ENCODE results near the gene SRSF4. TPM values are rescaled to one million over a fixed set of nuclear protein-coding genes. Genes with fewer than 3 reads are reported as not detected.
A peak's percentile ranks its signal among the peaks of the same experiment; 100 is the strongest.

Gene SRSF4
- total and polyA plus RNA-seq, 2 of the 8 experiments (the other 6 are each of a cell fraction or from before 2014, with no cell fraction given): 34.9 to 86.5 TPM

- DNase-seq (ENCODE audit: low read depth in 1 of 2, low spot score in 2 of 2): no peak
- H3K9ac ChIP-seq (replicated peaks in 1 of 4; ENCODE audit: extremely low read depth in 1 of 4, low read depth in 3 of 4, low read length in 3 of 4): no peak overlapping the region
- no peak overlapping the region for H2AK5ac ChIP-seq (ENCODE audit: low read depth, low read length)
- 83% methylated on average over 5 of the region's 6 CpGs; no CpG with 5 or more reads in 1 of the 2 experiments for WGBS, 2 experiments (ENCODE audit: extremely low coverage in 1 of 2, insufficient coverage in 1 of 2, insufficient read length in 1 of 2, insufficient replicate concordance in 2 of 2, low coverage in 1 of 2, low lambda C conversion rate in 2 of 2, missing lambda C conversion rate in 1 of 2)
- H3K4me3 ChIP-seq (ENCODE audit: extremely low read depth in 1 of 4, insufficient read depth in 2 of 4, low read depth in 3 of 4, low read length in 4 of 4): no peak overlapping the region
- H3K9me3 ChIP-seq (ENCODE audit: insufficient read depth in 2 of 2, low read depth in 1 of 2, low read length in 1 of 2): no peaks in the 10 kb centered on the region
- H2AFZ ChIP-seq (ENCODE audit: low read length): no peak overlapping the region
- no peak overlapping the region for H3K18ac ChIP-seq (ENCODE audit: extremely low read depth, low read length)
- no peak overlapping the region for H2BK20ac ChIP-seq (ENCODE audit: low read length)
- peak overlapping the region; percentile 18; the same call in 1 of the 2 replicates for H2BK12ac ChIP-seq (ENCODE audit: low read depth, low read length)
- H4K5ac ChIP-seq (ENCODE audit: insufficient read length, low read depth, low read length): no peak overlapping the region
- no peak overlapping the region for H3K23ac ChIP-seq (ENCODE audit: insufficient read length)
- no peak overlapping the region for H3K27ac ChIP-seq (ENCODE audit: low read depth, low read length)
- no peak overlapping the region for H3K4me2 ChIP-seq (ENCODE audit: insufficient read depth in 1 of 2, low read depth in 2 of 2, low read length in 2 of 2)
- H4K20me1 ChIP-seq (replicated peaks in 1 of 2; ENCODE audit: control insufficient read depth in 1 of 2, insufficient read depth in 2 of 2, low read length in 2 of 2): no peaks in the 10 kb centered on the region
- no peaks in the 10 kb centered on the region for H3K79me1 ChIP-seq (ENCODE audit: low read depth, low read length)
- H2BK120ac ChIP-seq (replicated peaks; ENCODE audit: low read depth, low read length): no peak overlapping the region
- no peak overlapping the region for H2BK5ac ChIP-seq (ENCODE audit: low read depth, low read length)
- no peak overlapping the region for H3K56ac ChIP-seq (replicated peaks; ENCODE audit: insufficient read length, low read depth, low read length)
- no peaks in the 10 kb centered on the region for H3K79me2 ChIP-seq (ENCODE audit: control insufficient read depth in 1 of 2, insufficient read depth in 2 of 2, low read length in 2 of 2)
- H3K14ac ChIP-seq (ENCODE audit: insufficient read length): no peak overlapping the region
- no peak overlapping the region for H3K4ac ChIP-seq (replicated peaks; ENCODE audit: insufficient read length, low read depth, low read length)
- no peak for FAIRE-seq
- POLR2A ChIA-PET (ENCODE audit: partially characterized antibody): interaction anchor here (0.9 to 1.4 kb wide), 2 partner anchors 12 to 27 kb away, joined by 3 read pairs; no protein-coding TSS in a partner anchor
- TF ChIP-seq TCF12 (IDR thresholded peaks at IDR 0.05; ENCODE audit: low read depth, low read length) (no peak), USF2 (IDR thresholded peaks at IDR 0.05; ENCODE audit: low read length) (no peak), RNF2 (IDR thresholded peaks at IDR 0.05; ENCODE audit: borderline replicate concordance, low read depth, low read length, missing control alignments, poor library complexity, severe bottlenecking) (no peak), POU5F1 (IDR thresholded peaks at IDR 0.05; ENCODE audit: low read depth, low read length) (no peak), RFX5 (IDR thresholded peaks at IDR 0.05; ENCODE audit: borderline replicate concordance, low read depth, low read length) (no peak), KDM5A (IDR thresholded peaks at IDR 0.05; ENCODE audit: low read length) (no peak), EGR1 (IDR thresholded peaks at IDR 0.05; ENCODE audit: borderline replicate concordance, low read depth, low read length) (no peak), RBBP5 (IDR thresholded peaks at IDR 0.05; ENCODE audit: borderline replicate concordance, low read depth, low read length) (no peak), BACH1 (IDR thresholded peaks at IDR 0.05; ENCODE audit: low read length) (no peak), JUND (IDR thresholded peaks at IDR 0.05; ENCODE audit: low read length) (no peak), CBX8 (IDR thresholded peaks at IDR 0.05; ENCODE audit: borderline replicate concordance, low read depth, low read length) (no peak)
- peaks cover 0 to 13% (median 3%) of the 10 kb centered on the region in 4 experiments; a peak in 3 of 7 replicates for H3K27me3 ChIP-seq (replicated peaks in 1 of 4; ENCODE audit: control insufficient read depth in 3 of 4, extremely low read depth in 1 of 4, insufficient read depth in 3 of 4, low read length in 3 of 4)
- peaks cover 0 to 12% (median 9%) of the 10 kb centered on the region in 4 experiments; a peak in 5 of 7 replicates for H3K4me1 ChIP-seq (replicated peaks in 1 of 4; ENCODE audit: control insufficient read depth in 3 of 4, insufficient read depth in 4 of 4, low read length in 3 of 4)
- H2BK15ac ChIP-seq (ENCODE audit: low read length): no peak overlapping the region; the same call in 1 of the 2 replicates
- H4K8ac ChIP-seq (ENCODE audit: extremely low read depth, insufficient read depth, low read length): no peak overlapping the region
- H3K23me2 ChIP-seq (ENCODE audit: low read depth, low read length): peaks cover 10% of the 10 kb centered on the region; the same call in 1 of the 2 replicates
- CTCF ChIA-PET (ENCODE audit: partially characterized antibody): interaction anchor here (0.6 to 1.4 kb wide), 6 partner anchors 12 to 247 kb away, joined by 3 to 5 read pairs (median 3); no protein-coding TSS in a partner anchor
- no peaks in the 10 kb centered on the region for H3K36me3 ChIP-seq (ENCODE audit: control insufficient read depth in 2 of 4, insufficient read depth in 4 of 4, low read length in 3 of 4)
- H4K91ac ChIP-seq (replicated peaks; ENCODE audit: insufficient read length, low read length): no peak overlapping the region
Observed at GRCh38 chr1:29128739-29129138, 53.0 kb downstream of the SRSF4 start.

All from H1 (cell line).